Measurements from ENCODE around the gene BCL2.

The BCL2 gene

DNA sequence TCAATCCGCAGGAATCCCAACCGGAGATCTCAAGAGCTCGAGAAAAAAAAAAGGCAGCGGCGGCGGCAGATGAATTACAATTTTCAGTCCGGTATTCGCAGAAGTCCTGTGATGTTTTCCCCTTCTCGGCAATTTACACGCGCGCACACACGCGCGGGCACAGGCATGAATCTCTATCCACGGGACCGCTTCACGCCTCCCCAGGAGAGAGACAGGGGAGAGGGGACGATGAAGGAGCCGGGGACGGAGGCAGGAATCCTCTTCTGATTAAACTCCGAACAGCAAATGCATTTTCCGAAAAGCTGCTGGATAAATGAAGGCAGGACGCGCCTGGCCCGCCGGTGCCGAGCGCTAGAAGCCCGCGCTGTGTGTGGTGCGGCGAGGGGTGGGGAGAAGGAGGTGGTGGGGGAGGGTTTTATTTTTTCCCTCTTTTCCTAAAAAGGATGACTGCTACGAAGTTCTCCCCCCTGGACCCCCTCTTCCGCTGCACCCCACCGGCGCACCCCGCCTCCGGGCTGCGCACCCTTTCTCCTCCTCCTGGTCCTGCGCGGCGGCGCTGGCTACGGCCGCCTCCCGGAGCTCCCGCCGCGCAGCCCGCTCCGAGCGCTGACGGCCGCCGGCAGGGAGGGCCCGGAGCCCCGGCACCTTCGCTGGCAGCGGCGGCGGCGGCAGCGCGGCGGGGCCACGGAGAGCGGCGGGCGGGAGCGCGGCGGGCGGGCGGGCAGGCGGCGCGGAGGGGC is at the start of gene BCL2:
Gene BCL2, minus strand, starts transcription at position 387 of the 740 bp plus-strand sequence.
- TF ChIP-seq, protein P1, sequence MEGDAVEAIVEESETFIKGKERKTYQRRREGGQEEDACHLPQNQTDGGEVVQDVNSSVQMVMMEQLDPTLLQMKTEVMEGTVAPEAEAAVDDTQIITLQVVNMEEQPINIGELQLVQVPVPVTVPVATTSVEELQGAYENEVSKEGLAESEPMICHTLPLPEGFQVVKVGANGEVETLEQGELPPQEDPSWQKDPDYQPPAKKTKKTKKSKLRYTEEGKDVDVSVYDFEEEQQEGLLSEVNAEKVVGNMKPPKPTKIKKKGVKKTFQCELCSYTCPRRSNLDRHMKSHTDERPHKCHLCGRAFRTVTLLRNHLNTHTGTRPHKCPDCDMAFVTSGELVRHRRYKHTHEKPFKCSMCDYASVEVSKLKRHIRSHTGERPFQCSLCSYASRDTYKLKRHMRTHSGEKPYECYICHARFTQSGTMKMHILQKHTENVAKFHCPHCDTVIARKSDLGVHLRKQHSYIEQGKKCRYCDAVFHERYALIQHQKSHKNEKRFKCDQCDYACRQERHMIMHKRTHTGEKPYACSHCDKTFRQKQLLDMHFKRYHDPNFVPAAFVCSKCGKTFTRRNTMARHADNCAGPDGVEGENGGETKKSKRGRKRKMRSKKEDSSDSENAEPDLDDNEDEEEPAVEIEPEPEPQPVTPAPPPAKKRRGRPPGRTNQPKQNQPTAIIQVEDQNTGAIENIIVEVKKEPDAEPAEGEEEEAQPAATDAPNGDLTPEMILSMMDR (IDR thresholded peaks at IDR 0.05; ENCODE audit: borderline replicate concordance, extremely low read depth, low read length, poor library complexity, severe bottlenecking), result no peak
- TF ChIP-seq EZH2 (IDR thresholded peaks at IDR 0.05; ENCODE audit: borderline replicate concordance, low read depth, low read length, severe bottlenecking), result no peak
- ATAC-seq (ENCODE audit: insufficient read depth, low read depth), result peak; percentile 36

DNA sequence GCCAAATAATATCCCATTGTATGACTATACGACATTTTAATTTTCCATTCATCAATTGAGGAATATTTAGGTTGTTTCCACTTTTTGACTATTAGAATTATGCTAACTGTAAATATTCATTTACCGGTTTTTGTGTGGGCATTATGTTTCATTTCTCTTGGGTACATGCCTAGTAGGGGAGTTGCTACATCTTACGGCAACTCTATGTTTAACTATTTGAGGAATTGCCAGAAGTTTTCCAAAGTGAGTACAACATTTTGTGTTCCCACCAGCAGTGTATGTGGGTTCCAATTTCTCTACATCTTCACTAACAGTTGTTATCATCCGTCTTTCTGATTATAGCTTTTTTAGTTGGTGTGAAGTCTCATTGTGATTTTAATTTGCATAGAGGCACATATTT is 49.0 kb upstream of the BCL2 start:
- Histone ChIP-seq H3K79me2 (ENCODE audit: insufficient read depth, low read length) (peaks cover 28% of the 10 kb centered on the region), H2AFZ (ENCODE audit: low read depth, low read length) (no peak overlapping the region; the same call in 1 of the 2 replicates), H3K4me1 (ENCODE audit: insufficient read depth, low read length) (peaks cover 41% of the 10 kb centered on the region), H3K27me3 (ENCODE audit: insufficient read depth, low read length, poor library complexity) (no peaks in the 10 kb centered on the region), H3K9ac (ENCODE audit: low read depth, low read length) (no peak overlapping the region), H3K4me2 (ENCODE audit: insufficient read depth, low read length) (peak overlapping the region; percentile 83), H4K20me1 (ENCODE audit: insufficient read depth, low read length) (peaks cover 10% of the 10 kb centered on the region), H3K36me3 (ENCODE audit: insufficient read depth, low read length) (no peaks in the 10 kb centered on the region; the same call in 1 of the 2 replicates), H3K27ac (ENCODE audit: low read length) (no peak overlapping the region), H3K4me3 (ENCODE audit: low read depth in 1 of 2, low read length in 2 of 2) (peak overlapping the region in 1 of 2 experiments; percentile 81; a peak in 1 of 4 replicates), H3K9me3 (ENCODE audit: insufficient read depth, low read length, severe bottlenecking) (peaks cover 2% of the 10 kb centered on the region)
- DNase-seq, result no peak
- TF ChIP-seq, protein P1 (IDR thresholded peaks at IDR 0.05; ENCODE audit: borderline replicate concordance, extremely low read depth, low read length, poor library complexity, severe bottlenecking), result no peak
- no peak for TF ChIP-seq EZH2 (IDR thresholded peaks at IDR 0.05; ENCODE audit: borderline replicate concordance, low read depth, low read length, severe bottlenecking)
- ATAC-seq (ENCODE audit: insufficient read depth, low read depth), result no peak

More for the DNA sequence above, at the start of gene BCL2:
- H3K27me3 ChIP-seq (ENCODE audit: insufficient read depth, low read length, poor library complexity), result no peaks in the 10 kb centered on the region
- peaks cover 21% of the 10 kb centered on the region for H3K36me3 ChIP-seq (ENCODE audit: insufficient read depth, low read length)
- peak within 1 kb of the TSS; percentile 95 for H3K27ac ChIP-seq (ENCODE audit: low read length)
- peak; percentile 72 for DNase-seq
- peak within 1 kb of the TSS; percentile 84 for H3K4me2 ChIP-seq (ENCODE audit: insufficient read depth, low read length)
- peaks cover 57% of the 10 kb centered on the region for H3K4me1 ChIP-seq (ENCODE audit: insufficient read depth, low read length)
- peak within 1 kb of the TSS; percentile 75 to 95 for H3K4me3 ChIP-seq (ENCODE audit: low read depth in 1 of 2, low read length in 2 of 2)
- peaks cover 38% of the 10 kb centered on the region for H4K20me1 ChIP-seq (ENCODE audit: insufficient read depth, low read length)
- peak within 1 kb of the TSS; percentile 79 for H3K9ac ChIP-seq (ENCODE audit: low read depth, low read length)
- no peaks in the 10 kb centered on the region for H3K9me3 ChIP-seq (ENCODE audit: insufficient read depth, low read length, severe bottlenecking)
- peak within 1 kb of the TSS; percentile 75 for H2AFZ ChIP-seq (ENCODE audit: low read depth, low read length)
- peaks cover 64% of the 10 kb centered on the region for H3K79me2 ChIP-seq (ENCODE audit: insufficient read depth, low read length)

DNA sequence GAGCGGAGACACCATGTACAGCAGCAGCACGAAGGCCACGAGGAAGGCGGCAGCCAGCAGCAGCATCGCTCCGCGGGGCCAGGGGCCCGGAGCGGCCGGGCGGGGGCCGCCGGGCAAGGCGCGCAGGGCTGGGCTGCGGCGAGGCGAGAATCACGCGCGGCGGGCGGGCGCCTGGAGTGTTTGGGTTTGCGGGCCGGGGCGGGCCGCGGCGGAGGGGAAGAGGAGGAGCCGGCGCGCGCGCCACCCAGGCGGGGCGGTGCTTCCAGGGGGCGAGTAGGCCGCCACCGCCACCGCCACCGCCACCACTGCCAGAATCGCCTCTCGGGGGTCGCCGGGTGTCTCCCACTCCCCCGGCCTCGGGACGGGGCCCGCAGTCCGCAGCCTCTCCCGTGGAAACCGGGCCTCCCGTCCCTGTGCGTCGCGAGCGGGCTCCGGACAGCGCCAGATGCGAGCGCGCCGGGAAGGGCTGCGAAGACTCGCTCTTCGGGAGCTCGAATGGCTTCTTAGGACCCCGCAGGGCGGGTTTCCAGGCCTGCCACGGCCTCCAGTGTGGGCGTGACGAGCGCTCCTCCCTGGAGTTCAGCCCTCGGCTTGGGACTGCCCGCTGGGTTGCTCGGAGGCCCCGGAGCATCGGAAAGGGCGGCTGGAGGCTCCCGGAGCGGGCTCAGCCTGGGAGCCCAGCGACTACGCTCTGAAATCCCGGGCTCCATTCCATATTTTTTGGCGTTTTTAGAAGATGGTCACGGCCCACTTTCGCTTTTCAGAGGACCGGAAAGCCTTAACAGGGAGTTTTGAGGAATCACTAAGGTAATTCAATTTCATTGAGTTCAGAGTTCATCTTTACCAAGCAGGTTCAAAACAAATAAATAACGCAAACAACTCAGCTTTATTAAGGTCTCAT is 47.7 kb upstream of the BCL2 start, which contains the start of gene KDSR:
Gene KDSR, minus strand, starts transcription at position 154 of the 901 bp plus-strand sequence. Its CDS starts 88 bp downstream, at position 66.
- peaks cover 7% of the 10 kb centered on the region for H3K36me3 ChIP-seq (ENCODE audit: insufficient read depth, low read length)
- H4K20me1 ChIP-seq (ENCODE audit: insufficient read depth, low read length), result peaks cover 10% of the 10 kb centered on the region
- peak within 1 kb of the TSS; percentile 81 to 88 for H3K4me3 ChIP-seq (ENCODE audit: low read depth in 1 of 2, low read length in 2 of 2)
- peaks cover 2% of the 10 kb centered on the region for H3K9me3 ChIP-seq (ENCODE audit: insufficient read depth, low read length, severe bottlenecking)
- peak within 1 kb of the TSS; percentile 87 for H3K9ac ChIP-seq (ENCODE audit: low read depth, low read length)
- peaks cover 28% of the 10 kb centered on the region for H3K79me2 ChIP-seq (ENCODE audit: insufficient read depth, low read length)
- no peaks in the 10 kb centered on the region for H3K27me3 ChIP-seq (ENCODE audit: insufficient read depth, low read length, poor library complexity)
- H3K4me1 ChIP-seq (ENCODE audit: insufficient read depth, low read length), result peaks cover 41% of the 10 kb centered on the region
- DNase-seq (peak; percentile 90), ATAC-seq (ENCODE audit: insufficient read depth, low read depth) (peak; percentile 85)
- TF ChIP-seq, protein P1 (IDR thresholded peaks at IDR 0.05; ENCODE audit: borderline replicate concordance, extremely low read depth, low read length, poor library complexity, severe bottlenecking), result peak; percentile 16
- no peak for TF ChIP-seq EZH2 (IDR thresholded peaks at IDR 0.05; ENCODE audit: borderline replicate concordance, low read depth, low read length, severe bottlenecking)
- H3K27ac ChIP-seq (ENCODE audit: low read length), result peak within 1 kb of the TSS; percentile 88
- H3K4me2 ChIP-seq (ENCODE audit: insufficient read depth, low read length), result peak within 1 kb of the TSS; percentile 83
- peak within 1 kb of the TSS; percentile 96 for H2AFZ ChIP-seq (ENCODE audit: low read depth, low read length)
